HG03025 (cell line): ENCODE data around the gene RGS13.
"Not testable (repeated sequence)": the region's sequence is repeated elsewhere in the genome, so short reads cannot be mapped to it uniquely, and the experiment has no call there.

Experiments
- ATAC-seq: cut with Tn5 transposase; IDR thresholded peaks from one replicate; pipeline ENCODE4 v1.9.1; 2021; ENCODE audit warnings: mild to moderate bottlenecking, moderate library complexity; ENCODE audit not compliant: unreplicated experiment, low FRiP score

Gene RGS13

DNA sequence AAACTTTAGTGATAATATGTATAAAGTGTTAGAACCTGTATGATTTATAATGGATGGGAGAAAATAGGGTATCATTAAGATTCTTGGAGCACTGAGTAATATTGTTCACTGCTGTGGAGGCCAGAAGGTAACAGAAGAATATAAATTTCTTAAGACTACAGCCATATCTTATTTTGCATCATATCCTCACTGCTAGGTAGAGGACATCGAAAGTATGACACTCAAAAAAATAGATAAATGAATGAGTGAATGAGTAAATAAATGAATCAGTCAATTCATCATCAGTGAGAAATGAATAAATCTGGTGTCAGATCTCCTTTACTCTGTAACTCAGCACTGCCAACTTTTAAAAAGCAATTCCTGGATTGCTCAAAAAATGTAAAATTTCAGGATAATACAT lies 33.2 kb downstream of the RGS13 start:
- ATAC-seq = no peak

DNA sequence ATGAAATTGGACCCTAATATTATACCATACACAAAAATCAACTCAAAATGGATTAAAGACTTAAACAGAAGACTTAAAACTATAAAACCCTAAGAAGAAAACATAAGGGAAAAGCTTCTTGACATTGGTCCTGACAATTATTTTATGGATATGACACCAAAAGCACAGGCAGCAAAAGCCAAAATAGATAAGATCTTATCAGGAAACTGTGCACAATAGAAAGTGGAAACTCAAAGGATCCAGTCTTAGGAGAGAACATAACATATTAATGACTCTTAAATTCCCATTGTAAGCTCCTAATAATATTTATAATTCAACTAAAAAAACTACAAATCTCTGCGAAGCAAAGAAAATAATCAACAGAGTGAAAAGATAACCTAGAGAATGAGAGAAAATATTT lies 39.8 kb downstream of the RGS13 start:
- ATAC-seq = no peak

DNA sequence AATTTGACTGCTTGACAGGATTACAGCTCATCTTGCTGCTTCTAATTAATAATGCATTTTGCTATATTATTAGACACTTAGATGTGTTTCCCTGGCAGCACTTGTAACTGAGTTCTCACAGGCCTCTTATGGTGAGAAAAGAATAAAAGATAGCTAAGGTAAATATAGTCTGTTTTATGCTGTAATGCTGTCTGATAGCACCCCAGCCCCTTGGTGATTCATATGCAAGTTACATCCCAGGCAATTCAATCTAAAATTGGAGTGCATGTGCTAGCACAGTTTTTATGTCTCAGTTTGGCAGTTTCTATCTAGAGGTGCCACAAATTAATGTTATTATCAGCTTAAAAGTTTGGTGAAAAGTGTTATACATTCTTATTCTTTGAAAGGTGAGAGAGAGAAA lies 42.2 kb downstream of the RGS13 start:
- no peak for ATAC-seq

GRCh38 chr1:192682335-192682734 lies 46.4 kb downstream of the RGS13 start:
- no peak for ATAC-seq

- ATAC-seq = not testable (repeated sequence)
These were observed 47.1 kb downstream of the RGS13 start for GRCh38 chr1:192683081-192683480.

- ATAC-seq = no peak
These were observed 53.5 kb downstream of the RGS13 start for GRCh38 chr1:192689459-192689858.

DNA sequence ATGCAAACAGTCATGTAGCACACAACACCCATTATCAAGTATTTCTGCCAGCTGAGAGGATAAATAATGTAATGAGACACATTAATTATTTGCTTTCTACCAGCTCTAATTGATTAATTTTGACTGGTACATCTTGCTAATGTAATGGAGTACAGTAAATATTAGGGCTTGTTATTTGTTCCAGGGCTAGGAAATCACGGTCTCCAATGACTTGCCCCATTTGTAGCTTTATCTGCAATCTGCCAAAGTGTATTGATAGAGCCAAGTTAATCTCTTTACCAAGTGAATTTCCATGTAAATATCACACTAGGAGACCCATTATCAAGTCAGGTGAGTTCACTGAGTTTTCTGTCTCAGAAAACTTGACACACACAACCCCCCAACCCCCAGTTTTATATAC lies 55.1 kb downstream of the RGS13 start:
- ATAC-seq = no peak

DNA sequence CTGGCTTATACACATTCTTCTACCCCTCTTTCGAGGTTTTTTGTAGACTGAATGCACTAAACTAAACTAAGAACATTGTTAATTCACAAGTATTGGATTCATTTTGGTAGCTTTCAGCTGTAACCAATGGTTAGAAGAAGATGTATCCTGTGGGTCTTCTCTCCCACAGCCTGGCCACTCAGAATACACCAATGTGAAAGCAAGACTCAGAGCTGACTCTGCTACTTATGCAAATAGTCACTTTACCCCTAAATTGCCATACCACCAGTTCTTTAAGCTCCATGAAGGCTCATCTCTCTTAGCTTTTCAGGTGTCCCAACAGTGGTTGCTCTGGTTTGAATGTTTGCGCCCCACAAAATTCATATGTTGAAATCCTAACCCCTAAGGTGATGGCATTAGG lies 60.1 kb downstream of the RGS13 start:
- ATAC-seq = no peak

DNA sequence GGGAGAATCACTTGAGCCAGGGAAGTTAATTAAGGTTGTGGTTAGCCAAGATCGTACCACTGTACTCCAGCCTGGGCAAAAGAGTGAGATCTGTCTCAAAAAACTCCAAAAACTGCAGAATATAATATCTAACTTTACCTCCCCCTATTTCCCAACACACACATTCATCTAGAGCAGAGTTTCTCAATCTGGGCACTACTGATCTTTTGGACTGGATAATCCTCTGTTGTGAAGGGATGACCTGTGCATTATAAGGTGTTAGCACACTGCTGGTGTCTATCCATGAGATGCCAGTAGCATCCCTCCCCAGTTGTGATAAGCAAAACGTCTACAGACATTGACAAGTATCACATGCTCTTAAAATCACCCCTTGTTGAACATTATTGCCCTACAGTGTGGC lies 61.8 kb downstream of the RGS13 start:
- no peak for ATAC-seq

DNA sequence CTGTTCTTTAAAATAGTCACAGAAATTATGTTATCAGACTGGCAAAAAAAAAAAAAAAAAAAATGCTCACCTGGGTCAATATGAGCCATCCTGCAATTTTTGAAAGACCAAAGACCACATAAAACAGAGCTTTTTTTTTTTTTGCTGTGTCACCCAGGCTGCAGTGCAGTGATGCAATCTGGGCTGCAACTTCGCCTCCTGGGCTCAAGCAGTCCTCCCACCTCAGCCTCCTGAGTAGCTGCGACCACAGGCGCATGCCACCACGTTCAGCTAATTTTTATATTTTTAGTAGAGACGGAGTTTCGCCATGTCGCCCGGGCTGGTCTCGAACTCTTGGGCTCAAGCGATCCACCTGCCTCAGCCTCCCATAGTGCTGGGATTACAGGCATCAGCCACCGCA lies 62.8 kb downstream of the RGS13 start:
- no peak for ATAC-seq

DNA sequence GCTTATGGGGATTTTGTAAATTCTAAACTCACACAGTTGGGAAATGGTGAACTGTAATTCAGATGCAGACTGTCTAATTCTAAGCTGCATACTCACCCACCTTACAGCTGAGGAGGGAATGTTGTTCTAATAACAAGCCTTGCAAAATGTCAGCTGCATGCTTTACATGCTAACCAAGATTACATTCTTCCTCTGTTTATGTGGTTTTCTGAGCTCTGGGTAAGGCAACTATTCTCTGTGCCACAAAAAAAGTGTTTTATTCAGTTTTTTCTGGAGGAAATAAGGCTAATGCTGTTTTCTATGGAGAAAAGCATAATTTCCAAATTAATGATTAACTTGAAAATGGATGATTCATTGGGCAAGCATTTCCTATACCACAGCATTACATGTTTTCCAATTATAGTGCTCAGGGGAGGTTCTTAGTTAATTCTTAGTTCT lies 64.9 kb downstream of the RGS13 start:
- no peak for ATAC-seq

GRCh38 chr1:192702212-192702902 lies 66.4 kb downstream of the RGS13 start:
- ATAC-seq = no peak

- peak; percentile 83 for ATAC-seq
These were observed 67.6 kb downstream of the RGS13 start for GRCh38 chr1:192703283-192704206.

DNA sequence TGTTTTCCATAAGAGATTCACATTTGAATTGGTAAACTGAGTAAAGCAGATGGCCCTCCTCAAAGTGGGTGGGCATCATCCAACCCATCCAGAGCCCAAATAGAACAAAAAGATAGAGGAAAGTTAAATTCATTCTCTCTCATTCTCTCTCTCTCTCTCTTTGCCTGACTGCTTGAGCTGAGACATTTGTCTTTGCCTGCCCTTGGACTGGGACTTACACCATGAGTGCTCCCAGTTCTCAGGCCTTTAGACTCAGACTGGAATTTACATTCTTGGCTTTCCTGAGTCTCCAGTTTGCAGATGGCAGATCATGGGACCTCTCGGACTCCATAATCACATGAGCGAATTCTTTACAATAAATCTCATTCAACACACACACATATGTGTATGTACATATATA lies 69.6 kb downstream of the RGS13 start:
- no peak for ATAC-seq

GRCh38 chr1:192706936-192707335 lies 71.0 kb downstream of the RGS13 start:
- no peak for ATAC-seq

DNA sequence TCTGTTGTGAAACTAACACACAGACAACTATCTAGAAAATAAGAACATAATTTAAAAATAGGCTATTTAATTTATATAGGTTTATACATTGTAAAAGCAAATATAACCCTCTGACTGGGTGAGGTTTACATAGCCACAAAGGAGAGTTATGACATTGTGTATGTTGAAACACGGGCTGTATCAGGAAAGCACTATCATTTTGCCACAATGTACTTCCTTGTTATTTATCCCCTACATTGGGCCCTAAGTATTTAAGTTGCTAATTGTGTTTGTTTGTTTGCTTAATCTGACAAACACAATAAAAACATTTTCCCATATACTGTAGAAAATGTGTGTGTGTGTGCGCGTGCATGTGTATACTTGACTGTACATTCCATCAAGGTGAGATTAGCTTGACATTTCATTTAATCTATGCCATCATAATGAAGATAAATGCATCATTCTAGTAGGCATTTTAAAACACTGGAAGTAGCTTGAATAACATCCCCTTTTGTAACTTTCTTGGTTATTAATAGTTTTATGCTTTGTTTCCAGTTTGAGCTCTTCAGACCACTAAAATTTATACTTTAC lies 72.1 kb downstream of the RGS13 start:
- no peak for ATAC-seq

GRCh38 chr1:192709544-192709943 lies 73.6 kb downstream of the RGS13 start:
- ATAC-seq = no peak
